ENCODE results near the gene SEZ6L2. TPM values are rescaled to one million over a fixed set of nuclear protein-coding genes. Genes with fewer than 3 reads are reported as not detected.

SEZ6L2 gene
- total and polyA plus RNA-seq, 9 of the 15 experiments (the other 6 are each of a cell fraction or from before 2014, with no cell fraction given) = 0.10 to 2.1 (median 0.72) TPM

DNA sequence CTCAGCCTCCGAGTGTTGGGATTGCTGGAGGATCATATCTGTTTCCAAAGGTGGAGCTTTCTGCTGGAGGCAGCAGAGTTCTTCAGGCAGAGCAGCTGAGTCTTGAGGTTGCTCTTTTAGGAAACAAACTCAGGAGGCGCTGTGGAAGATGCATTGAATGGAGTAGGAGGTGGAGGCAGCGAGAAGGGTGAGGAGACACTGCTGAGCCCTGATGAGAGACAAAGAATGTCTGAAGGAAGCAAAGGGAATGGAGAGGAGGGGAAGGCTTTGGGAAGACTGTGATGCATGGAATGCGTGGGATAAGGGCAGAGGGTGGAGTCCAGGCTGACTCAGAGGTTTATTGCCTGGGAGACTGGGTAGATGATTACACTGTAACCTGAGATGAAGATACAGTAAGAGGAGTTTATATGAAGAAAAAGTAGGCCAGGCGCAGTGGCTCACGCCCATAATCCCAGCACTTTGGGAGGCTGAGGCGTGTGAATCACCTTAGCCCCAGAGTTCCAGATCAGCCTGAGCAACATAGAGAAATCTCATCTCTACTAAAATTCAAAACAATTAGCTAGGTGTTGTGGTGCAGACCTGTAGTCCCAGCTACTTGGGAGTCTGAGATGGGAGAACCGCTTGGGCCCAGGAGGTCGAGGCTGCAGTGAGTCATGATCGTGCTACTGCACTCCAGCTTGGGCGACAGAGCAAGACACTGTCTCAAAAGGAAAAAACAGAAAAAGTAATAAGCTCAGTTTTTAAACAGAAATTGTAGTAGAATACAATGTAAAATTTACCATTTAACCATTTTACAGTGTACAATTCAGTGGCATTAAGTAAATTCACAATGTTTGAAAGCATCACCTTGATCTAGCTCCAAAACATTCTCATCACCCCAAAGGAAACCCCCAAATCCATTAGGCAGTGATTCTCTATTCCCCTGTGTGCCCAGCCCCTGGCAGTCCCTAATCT lies 44.8 kb upstream of the SEZ6L2 start:
- intact Hi-C loops (cut with micrococcal nuclease) (loop anchor here (1.0 kb wide), 2 partner anchors 18 to 29 kb away; partner anchors contain the start of genes KCTD13 and TAOK2), in situ Hi-C loops (cut with MboI) (no loop called here)
- Histone ChIP-seq H3K9me3 (replicated peaks; ENCODE audit: control insufficient read depth, insufficient read depth, low read depth, low read length) (peaks cover 7% of the 10 kb centered on the region), H3K4me1 (replicated peaks in 1 of 2; ENCODE audit: control insufficient read depth in 2 of 2, insufficient read depth in 2 of 2, low read length in 2 of 2) (peaks cover 18 to 36% of the 10 kb centered on the region in 2 experiments), H3K4me3 (peak overlapping the region; percentile 7; the same call in 1 of the 2 replicates), H3K9ac (ENCODE audit: insufficient read depth in 1 of 2, low read depth in 2 of 2, low read length in 2 of 2) (peak overlapping the region in 1 of 2 experiments; percentile 49; a peak in 2 of 4 replicates), H3K4me2 (ENCODE audit: insufficient read depth, low read length) (peak overlapping the region; percentile 71), H3K9me1 (ENCODE audit: control insufficient read depth, insufficient read depth, low read length) (no peaks in the 10 kb centered on the region), H3K27ac (ENCODE audit: extremely low read depth, low read depth, low read length) (peak overlapping the region; percentile 86), H2AFZ (ENCODE audit: low read depth, low read length) (peak overlapping the region; percentile 20), H3K27me3 (ENCODE audit: control insufficient read depth in 2 of 2, insufficient read depth in 2 of 2, low read length in 2 of 2) (no peaks in the 10 kb centered on the region), H3K79me2 (ENCODE audit: control insufficient read depth, insufficient read depth, low read length) (no peaks in the 10 kb centered on the region), H4K20me1 (replicated peaks; ENCODE audit: control insufficient read depth, insufficient read depth, low read length) (peaks cover 5% of the 10 kb centered on the region; the same call in 1 of the 2 replicates), H3K36me3 (ENCODE audit: control insufficient read depth, insufficient read depth, low read length) (no peaks in the 10 kb centered on the region)
- no TSS peak for BruUV-seq (replicated peaks)
- CTCF ChIA-PET (ENCODE audit: low intra/inter-chr PET ratio) = interaction anchor here (0.7 kb wide), 1 partner anchor 98 kb away, joined by 3 read pairs; no protein-coding TSS in a partner anchor
- WGBS (ENCODE audit: insufficient coverage, low coverage, missing lambda C conversion rate) = 5% methylated on average over 11 of the region's 11 CpGs
- POLR2A ChIA-PET = interaction anchor here (0.6 to 3.9 kb wide), 11 partner anchors 8 to 114 kb away, joined by 3 to 17 read pairs (median 4); partner anchors contain the start of genes KCTD13, TAOK2 and TMEM219
- ATAC-seq (peak; percentile 89), DNase-seq (ENCODE audit: extremely low read depth in 1 of 4, low spot score in 3 of 4) (peak; percentile 62 to 83 (median 75)), FAIRE-seq (no peak)
- TF ChIP-seq HNRNPLL (IDR thresholded peaks at IDR 0.05; ENCODE audit: low read depth, low read length, poor library complexity, severe bottlenecking) (no peak), NR2C2 (CRISPR knock-in tag; IDR thresholded peaks at IDR 0.05) (no peak), NR2C2 (tag; IDR thresholded peaks at IDR 0.05) (no peak), ZNF133 (CRISPR knock-in tag; IDR thresholded peaks at IDR 0.05) (no peak), CBX3 (IDR thresholded peaks at IDR 0.05; ENCODE audit: borderline replicate concordance in 1 of 2, low read length in 2 of 2) (0 out of 3 replicates have a peak, but pooled peaks of 1 of the 2 experiments have one; percentile 43), PRMT5 (CRISPR knock-in tag; IDR thresholded peaks at IDR 0.05) (no peak), FOS (IDR thresholded peaks at IDR 0.05; ENCODE audit: extremely low read depth, insufficient read length) (peak; percentile 17), U2AF1 (optimal IDR thresholded peaks at IDR 0.05; ENCODE audit: low read depth, low read length) (no peak), HDAC6 (IDR thresholded peaks at IDR 0.05; ENCODE audit: low read depth, low read length) (no peak), ZKSCAN3 (CRISPR knock-in tag; IDR thresholded peaks at IDR 0.05) (no peak), DIDO1 (tag; IDR thresholded peaks at IDR 0.05; ENCODE audit: low read depth) (no peak), ZNF830 (CRISPR knock-in tag; IDR thresholded peaks at IDR 0.05) (no peak), SMAD1 (IDR thresholded peaks at IDR 0.05; ENCODE audit: low read depth, low read length, partially characterized antibody) (no peak), CCNT2 (IDR thresholded peaks at IDR 0.05; ENCODE audit: borderline replicate concordance, extremely low read depth, insufficient read length, low read depth, low read length) (no peak)
- TF ChIP-seq, protein P1, sequence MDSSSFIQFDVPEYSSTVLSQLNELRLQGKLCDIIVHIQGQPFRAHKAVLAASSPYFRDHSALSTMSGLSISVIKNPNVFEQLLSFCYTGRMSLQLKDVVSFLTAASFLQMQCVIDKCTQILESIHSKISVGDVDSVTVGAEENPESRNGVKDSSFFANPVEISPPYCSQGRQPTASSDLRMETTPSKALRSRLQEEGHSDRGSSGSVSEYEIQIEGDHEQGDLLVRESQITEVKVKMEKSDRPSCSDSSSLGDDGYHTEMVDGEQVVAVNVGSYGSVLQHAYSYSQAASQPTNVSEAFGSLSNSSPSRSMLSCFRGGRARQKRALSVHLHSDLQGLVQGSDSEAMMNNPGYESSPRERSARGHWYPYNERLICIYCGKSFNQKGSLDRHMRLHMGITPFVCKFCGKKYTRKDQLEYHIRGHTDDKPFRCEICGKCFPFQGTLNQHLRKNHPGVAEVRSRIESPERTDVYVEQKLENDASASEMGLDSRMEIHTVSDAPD (CRISPR knock-in tag; IDR thresholded peaks at IDR 0.05) = no peak
- TF ChIP-seq, protein P2, sequence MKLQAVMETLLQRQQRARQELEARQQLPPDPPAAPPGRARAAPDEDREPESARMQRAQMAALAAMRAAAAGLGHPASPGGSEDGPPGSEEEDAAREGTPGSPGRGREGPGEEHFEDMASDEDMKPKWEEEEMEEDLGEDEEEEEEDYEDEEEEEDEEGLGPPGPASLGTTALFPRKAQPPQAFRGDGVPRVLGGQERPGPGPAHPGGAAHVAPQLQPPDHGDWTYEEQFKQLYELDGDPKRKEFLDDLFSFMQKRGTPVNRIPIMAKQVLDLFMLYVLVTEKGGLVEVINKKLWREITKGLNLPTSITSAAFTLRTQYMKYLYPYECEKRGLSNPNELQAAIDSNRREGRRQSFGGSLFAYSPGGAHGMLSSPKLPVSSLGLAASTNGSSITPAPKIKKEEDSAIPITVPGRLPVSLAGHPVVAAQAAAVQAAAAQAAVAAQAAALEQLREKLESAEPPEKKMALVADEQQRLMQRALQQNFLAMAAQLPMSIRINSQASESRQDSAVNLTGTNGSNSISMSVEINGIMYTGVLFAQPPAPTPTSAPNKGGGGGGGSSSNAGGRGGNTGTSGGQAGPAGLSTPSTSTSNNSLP (IDR thresholded peaks at IDR 0.05; ENCODE audit: borderline replicate concordance, low read depth, low read length) = peak; percentile 83; the same call in 1 of the 2 replicates
- TF ChIP-seq, protein P3, sequence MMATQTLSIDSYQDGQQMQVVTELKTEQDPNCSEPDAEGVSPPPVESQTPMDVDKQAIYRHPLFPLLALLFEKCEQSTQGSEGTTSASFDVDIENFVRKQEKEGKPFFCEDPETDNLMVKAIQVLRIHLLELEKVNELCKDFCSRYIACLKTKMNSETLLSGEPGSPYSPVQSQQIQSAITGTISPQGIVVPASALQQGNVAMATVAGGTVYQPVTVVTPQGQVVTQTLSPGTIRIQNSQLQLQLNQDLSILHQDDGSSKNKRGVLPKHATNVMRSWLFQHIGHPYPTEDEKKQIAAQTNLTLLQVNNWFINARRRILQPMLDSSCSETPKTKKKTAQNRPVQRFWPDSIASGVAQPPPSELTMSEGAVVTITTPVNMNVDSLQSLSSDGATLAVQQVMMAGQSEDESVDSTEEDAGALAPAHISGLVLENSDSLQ (IDR thresholded peaks at IDR 0.05) = 0 out of 2 replicates have a peak, but pooled peaks have one; percentile 33

Data from K562 (cell line).